Endothelial cell of umbilical vein (primary cell): ENCODE measurements around the gene CACNA1B. TPM values are rescaled to one million over a fixed set of nuclear protein-coding genes. Genes with fewer than 3 reads are reported as not detected.

ENCODE experiments used
- BruUV-seq: library from RNA; stranded (reverse); fragments of 400-500 nt; replicated peaks from 2 replicates; lab custom pipeline; 2021; lab: Mats Ljungman, UMichigan
- CTCF ChIA-PET: fragments of 300-600, 350-600 bp; sonication (Branson Sonifier 250); formaldehyde crosslinking; loops from one replicate; lab custom pipeline; 2021; ENCODE audit warnings: antibody characterized with exemption, inconsistent platforms; lab: Charles Lee
- POLR2A ChIA-PET: fragments of 300-600, 350-600 bp; sonication (Branson Sonifier 250); formaldehyde crosslinking; loops from one replicate; lab custom pipeline; 2021; ENCODE audit warnings: antibody characterized with exemption, inconsistent platforms; lab: Charles Lee
- DNase-seq: peaks from one replicate; pipeline ENCODE4 v3.0.0-alpha.2; 2011; ENCODE audit warnings: low read depth, low spot score
- FAIRE-seq: peaks from 2 replicates; lab custom pipeline; 2011; peaks lifted over from hg19 to GRCh38; lab: Jason Lieb, UNC
- H2AFZ ChIP-seq: 2 replicates; pipeline ENCODE4 v1.6.0; 2012; ENCODE audit warnings: low read depth, low read length, control low read depth, inconsistent platforms
- H3K27ac ChIP-seq: 2 replicates; pipeline ENCODE4 v1.5.1; 2011; ENCODE audit warnings: low read depth, mild to moderate bottlenecking, control low read depth, low read length, moderate library complexity; ENCODE audit not compliant: insufficient read depth
- H3K27me3 ChIP-seq, 2 experiments: 2 replicates each; pipeline versions ENCODE4 v1.6.0 to v1.6.1; 2011; ENCODE audit warnings: low read length in 2 of 2, mixed read lengths in 1 of 2; ENCODE audit not compliant: control insufficient read depth in 2 of 2, insufficient read depth in 2 of 2
- H3K36me3 ChIP-seq, 2 experiments: 2 replicates in 1 of 2; 3 replicates in 1 of 2; pipeline ENCODE4 v1.5.1; 2011; ENCODE audit warnings: low read length in 2 of 2, mild to moderate bottlenecking in 1 of 2, moderate library complexity in 1 of 2; ENCODE audit not compliant: control insufficient read depth in 2 of 2, insufficient read depth in 2 of 2; ENCODE audit errors: extremely low read depth in 1 of 2
- H3K4me1 ChIP-seq: 3 replicates; pipeline ENCODE4 v1.5.1; 2011; ENCODE audit warnings: mild to moderate bottlenecking, low read length; ENCODE audit not compliant: control insufficient read depth, insufficient read depth; ENCODE audit errors: extremely low read depth
- H3K4me2 ChIP-seq: 2 replicates; pipeline ENCODE4 v1.6.1; 2011; ENCODE audit warnings: low read length, control low read depth, mixed read lengths; ENCODE audit not compliant: insufficient read depth
- H3K4me3 ChIP-seq, 3 experiments: fragments of 200-600 bp in 1 of 3; sonication (generic), shearing (Covaris generic) in 1 of 3; replicated peaks in 1 of 3; 2 replicates each; pipeline ENCODE4 v1.5.1; 2011 to 2016; ENCODE audit warnings: control low read depth in 3 of 3, low read length in 3 of 3, mild to moderate bottlenecking in 2 of 3, inconsistent platforms in 1 of 3, low read depth in 1 of 3, moderate library complexity in 1 of 3; ENCODE audit not compliant: insufficient read depth in 1 of 3
- H3K79me2 ChIP-seq: 2 replicates; pipeline ENCODE4 v1.6.0; 2012; ENCODE audit warnings: low read length, inconsistent platforms; ENCODE audit not compliant: control insufficient read depth, insufficient read depth
- H3K9ac ChIP-seq: replicated peaks from 2 replicates; pipeline ENCODE3; 2011; ENCODE audit warnings: low read length, control low read depth; ENCODE audit not compliant: insufficient read depth; ENCODE audit errors: extremely low read depth
- H3K9me1 ChIP-seq: replicated peaks from 3 replicates; pipeline ENCODE4 v1.6.0; 2011; ENCODE audit warnings: mild to moderate bottlenecking, low read length; ENCODE audit not compliant: control insufficient read depth, insufficient read depth; ENCODE audit errors: extremely low read depth
- H3K9me3 ChIP-seq: replicated peaks from 2 replicates; pipeline ENCODE4 v1.5.1; 2012; ENCODE audit warnings: low read length, inconsistent platforms; ENCODE audit not compliant: control insufficient read depth, insufficient read depth
- H4K20me1 ChIP-seq: replicated peaks from 2 replicates; pipeline ENCODE3; 2011; ENCODE audit warnings: mild to moderate bottlenecking, low read length; ENCODE audit not compliant: control insufficient read depth, insufficient read depth; ENCODE audit errors: extremely low read depth
- CTCF ChIP-seq, 2 donors: IDR thresholded peaks; 1 replicate in 1 of 2; 2 replicates in 1 of 2; pipeline ENCODE4 v1.5.1; 2011; ENCODE audit warnings: low read length in 2 of 2, mild to moderate bottlenecking in 2 of 2, moderate library complexity in 2 of 2, control low read depth in 1 of 2, inconsistent platforms in 1 of 2, low read depth in 1 of 2; ENCODE audit not compliant: insufficient read depth in 1 of 2; ENCODE audit errors: extremely low read depth in 1 of 2
- EZH2 ChIP-seq: IDR thresholded peaks from 2 replicates; pipeline ENCODE4 v1.6.1; 2012; ENCODE audit warnings: borderline replicate concordance, low read depth, mild to moderate bottlenecking, moderate library complexity, low read length, inconsistent platforms; ENCODE audit not compliant: severe bottlenecking
- FOS ChIP-seq: IDR thresholded peaks from 2 replicates; pipeline ENCODE4 v1.6.1; 2011; ENCODE audit warnings: mild to moderate bottlenecking, low read length, moderate library complexity, borderline replicate concordance; ENCODE audit not compliant: insufficient read depth
- MYC ChIP-seq: IDR thresholded peaks from one replicate; pipeline ENCODE4 v1.6.1; 2011; ENCODE audit warnings: mild to moderate bottlenecking, low read depth, low read length
- POLR2AphosphoS5 ChIP-seq: IDR thresholded peaks from 2 replicates; pipeline ENCODE4 v1.6.1; 2012; ENCODE audit warnings: low read depth, mild to moderate bottlenecking, control low read depth, low read length, moderate library complexity; ENCODE audit not compliant: insufficient read depth
- dilution Hi-C: fragments of 300-500 bp; cut with MboI; formaldehyde crosslinking; loops from one replicate; pipeline ENCODE4 v1.15.0; 2019; ENCODE audit warnings: low sequenced_read_pairs; ENCODE audit not compliant: extremely low pct_ligation_motif_present
- intact Hi-C: fragments of 100-400 bp; cut with micrococcal nuclease; formaldehyde crosslinking; loops from one replicate; pipeline ENCODE4 v1.10.0; 2022
- polyA plus RNA-seq, 4 experiments: library from polyadenylated mRNA; depleted of rRNA in 3 of 4; stranded (reverse) in 3 of 4; unstranded in 1 of 4; fragments of >200 nt; gene quantifications; 2 replicates each; pipeline versions ENCODE4 v1.2.1 to v1.2.3, GENCODE V29; 2011 to 2012; ENCODE audit warnings: missing spikeins in 1 of 4
- total RNA-seq: library from RNA; stranded (reverse); gene quantifications from 2 replicates; pipeline ENCODE4 v1.2.3, GENCODE V29; 2021

The CACNA1B gene
- total and polyA plus RNA-seq, 2 donors (not counting 3 experiments of a cell fraction or from before 2014, with no cell fraction given), result 0.11 to 0.41 TPM

DNA sequence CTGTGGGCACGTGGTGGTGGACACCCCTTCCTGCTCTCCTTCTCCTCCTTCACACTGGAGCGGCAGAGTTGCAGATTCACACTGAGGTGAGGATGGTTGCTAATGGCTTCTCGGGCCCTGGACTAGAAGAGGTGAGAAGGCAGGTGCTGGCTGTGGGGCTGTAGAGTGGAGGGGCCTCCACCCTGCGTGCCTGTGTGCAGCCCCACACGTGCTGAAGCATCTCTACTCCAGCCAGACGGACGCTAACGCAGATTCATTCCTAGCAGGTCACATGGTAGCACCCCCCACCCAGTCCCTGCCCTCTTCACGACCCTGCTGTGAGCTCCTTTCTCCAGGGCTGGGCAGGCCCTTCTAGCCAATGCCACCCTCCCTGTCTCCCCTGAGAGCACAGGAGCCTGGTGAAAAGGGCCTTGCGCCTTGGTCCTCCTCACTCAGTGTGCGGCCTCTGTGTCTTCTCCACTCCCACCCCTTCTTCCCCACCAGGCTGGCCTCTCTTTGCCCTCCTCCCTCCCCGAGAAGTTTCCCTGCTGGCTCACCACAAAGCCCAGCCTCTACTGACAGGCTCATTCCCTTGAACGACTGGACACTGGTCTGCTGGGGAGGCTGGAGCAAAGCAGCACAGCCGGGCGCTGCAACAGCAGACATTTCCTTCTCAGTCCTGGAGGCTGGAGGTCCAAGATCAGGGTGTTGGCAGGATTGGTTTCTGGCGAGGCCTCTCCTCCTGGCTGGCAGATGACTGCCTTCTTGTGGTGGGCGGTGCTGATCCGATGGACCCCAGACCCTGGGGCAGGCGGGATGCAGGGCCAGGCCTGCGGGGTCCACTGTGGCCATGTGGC lies 14.2 kb downstream of the CACNA1B start:
- H3K4me1 ChIP-seq, result no peaks in the 10 kb centered on the region
- TF ChIP-seq EZH2, result no peak
- no peak for TF ChIP-seq MYC
- no peak for TF ChIP-seq CTCF (IDR thresholded peaks at IDR 0.05; ENCODE audit: extremely low read depth in 1 of 2, insufficient read depth in 1 of 2, low read depth in 1 of 2, low read length in 2 of 2)
- no peak for TF ChIP-seq FOS
- TF ChIP-seq POLR2AphosphoS5, result no peak
- no peaks in the 10 kb centered on the region for H3K9me1 ChIP-seq
- POLR2A ChIA-PET, result no interaction called here
- H3K36me3 ChIP-seq, result no peaks in the 10 kb centered on the region
- H3K9me3 ChIP-seq, result no peaks in the 10 kb centered on the region
- no peak for DNase-seq
- intact Hi-C loops (no loop called here), dilution Hi-C loops (no loop called here)
- no peak overlapping the region for H3K4me2 ChIP-seq
- no TSS peak for BruUV-seq
- no peaks in the 10 kb centered on the region for H3K79me2 ChIP-seq
- no peaks in the 10 kb centered on the region for H4K20me1 ChIP-seq
- H2AFZ ChIP-seq, result no peak overlapping the region
- CTCF ChIA-PET, result no interaction called here
- no peaks in the 10 kb centered on the region for H3K27me3 ChIP-seq
- no peak overlapping the region for H3K4me3 ChIP-seq
- H3K9ac ChIP-seq, result no peak overlapping the region
- FAIRE-seq, result no peak
- H3K27ac ChIP-seq, result no peak overlapping the region
